ENCODE data around the gene TAS2R40. TPM values are rescaled to one million over a fixed set of nuclear protein-coding genes. Genes with fewer than 3 reads are reported as not detected.
A peak's percentile ranks its signal among the peaks of the same experiment; 100 is the strongest.
"Not testable (repeated sequence)": the region's sequence is repeated elsewhere in the genome, so short reads cannot be mapped to it uniquely, and the experiment has no call there.

The TAS2R40 gene
- polyA plus RNA-seq, 4 donors = not detected

DNA sequence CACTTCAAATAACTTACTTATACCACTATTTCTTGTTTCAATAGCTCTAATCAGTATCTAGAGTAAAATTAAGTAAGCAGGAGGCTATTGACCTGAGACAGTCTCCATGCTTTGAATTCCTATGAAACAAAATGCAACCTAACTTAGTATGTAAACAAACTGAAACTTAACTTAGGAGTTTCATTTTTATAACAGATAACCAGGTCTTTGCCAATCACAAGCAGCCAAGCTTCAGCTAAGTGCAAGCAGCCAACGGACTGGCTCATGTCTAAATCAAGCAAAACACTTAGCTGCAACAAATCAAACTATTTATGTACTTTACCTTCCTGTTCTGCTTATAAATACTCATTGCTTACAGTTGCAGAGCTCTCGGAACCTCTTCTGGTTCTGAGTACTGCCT lies 37.0 kb downstream of the TAS2R40 start:
- peak; percentile 34 to 52 for DNase-seq
- Histone ChIP-seq H3K4me3 (ENCODE audit: low read depth in 1 of 3, low read length in 3 of 3) (no peak overlapping the region), H3K36me3 (ENCODE audit: control insufficient read depth in 3 of 3, insufficient read depth in 2 of 3, low read depth in 1 of 3, low read length in 3 of 3) (no peaks in the 10 kb centered on the region), H3K9me3 (ENCODE audit: control insufficient read depth in 2 of 2, insufficient read depth in 1 of 2, low read depth in 1 of 2, low read length in 1 of 2) (no peaks in the 10 kb centered on the region), H3K27ac (ENCODE audit: low read depth in 1 of 3, low read length in 2 of 3) (peak overlapping the region in 1 of 3 donors; percentile 3), H3K27me3 (ENCODE audit: control insufficient read depth in 3 of 3, insufficient read depth in 3 of 3, low read length in 3 of 3) (no peaks in the 10 kb centered on the region), H3K4me1 (ENCODE audit: control insufficient read depth in 3 of 3, insufficient read depth in 2 of 3, low read depth in 1 of 3, low read length in 2 of 3) (peaks cover 0 to 14% (median 5%) of the 10 kb centered on the region in 3 donors)
- no peak for FAIRE-seq
- 4 to 15% (median 8%) methylated on average over 2 of the region's 2 CpGs for WGBS, 3 donors

DNA sequence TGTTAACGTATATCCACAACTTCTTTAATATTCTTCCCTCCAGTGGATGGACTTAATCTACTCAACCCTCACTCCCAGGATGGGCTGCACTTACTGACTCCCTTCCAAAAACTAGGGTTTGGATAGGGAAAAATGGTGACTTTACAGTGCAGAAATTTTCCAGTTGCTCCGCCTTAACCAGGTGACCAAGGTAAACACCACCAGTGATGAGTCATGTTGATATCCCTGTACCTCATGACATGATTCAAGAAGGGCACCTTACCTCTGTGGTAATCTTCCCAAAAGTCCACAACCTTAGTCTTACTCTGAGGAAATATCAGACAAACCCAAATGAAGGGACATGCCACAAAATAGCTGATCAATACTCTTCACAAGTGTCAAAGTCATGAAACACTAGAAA lies 37.9 kb downstream of the TAS2R40 start:
- H3K27ac ChIP-seq (ENCODE audit: low read depth in 1 of 3, low read length in 2 of 3) = peak overlapping the region in 1 of 3 donors; percentile 24
- WGBS, 3 donors = 59 to 69% (median 67%) methylated on average over 2 of the region's 2 CpGs
- peaks cover 0 to 19% (median 6%) of the 10 kb centered on the region in 3 donors for H3K4me1 ChIP-seq (ENCODE audit: control insufficient read depth in 3 of 3, insufficient read depth in 2 of 3, low read depth in 1 of 3, low read length in 2 of 3)
- no peaks in the 10 kb centered on the region for H3K9me3 ChIP-seq (ENCODE audit: control insufficient read depth in 2 of 2, insufficient read depth in 1 of 2, low read depth in 1 of 2, low read length in 1 of 2)
- no peak overlapping the region for H3K4me3 ChIP-seq (ENCODE audit: low read depth in 1 of 3, low read length in 3 of 3)
- no peaks in the 10 kb centered on the region for H3K27me3 ChIP-seq (ENCODE audit: control insufficient read depth in 3 of 3, insufficient read depth in 3 of 3, low read length in 3 of 3)
- FAIRE-seq (no peak), DNase-seq (peak; percentile 64 to 67)
- peaks cover 0 to 4% (median 0%) of the 10 kb centered on the region in 3 donors for H3K36me3 ChIP-seq (ENCODE audit: control insufficient read depth in 3 of 3, insufficient read depth in 2 of 3, low read depth in 1 of 3, low read length in 3 of 3)

DNA sequence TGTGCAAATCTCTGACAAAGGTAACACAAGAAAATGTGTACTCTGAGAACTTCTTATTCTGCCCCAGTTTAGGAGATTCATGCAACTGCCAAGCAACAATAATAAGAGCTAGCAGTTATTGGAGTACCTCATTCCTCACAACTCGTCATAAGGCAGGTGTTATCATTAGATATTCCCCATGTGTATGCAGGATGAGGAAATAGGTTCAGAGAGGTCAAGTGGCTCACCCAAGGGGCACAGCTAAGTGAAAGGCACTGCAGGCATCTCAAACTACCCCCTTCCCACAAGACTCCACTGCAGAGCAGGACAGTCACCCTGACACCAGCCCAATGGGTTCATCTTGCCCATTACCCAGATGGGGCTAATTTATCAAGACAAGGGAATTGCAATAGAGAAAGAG lies 40.1 kb downstream of the TAS2R40 start:
- H3K36me3 ChIP-seq (ENCODE audit: control insufficient read depth in 3 of 3, insufficient read depth in 2 of 3, low read depth in 1 of 3, low read length in 3 of 3) = peaks cover 0 to 17% (median 0%) of the 10 kb centered on the region in 3 donors
- H3K4me3 ChIP-seq (ENCODE audit: low read depth in 1 of 3, low read length in 3 of 3) = no peak overlapping the region
- DNase-seq (no peak), FAIRE-seq (no peak)
- H3K27ac ChIP-seq (ENCODE audit: low read depth in 1 of 3, low read length in 2 of 3) = no peak overlapping the region
- no peaks in the 10 kb centered on the region for H3K27me3 ChIP-seq (ENCODE audit: control insufficient read depth in 3 of 3, insufficient read depth in 3 of 3, low read length in 3 of 3)
- WGBS, 3 donors = 73 to 92% (median 79%) methylated on average over 1 of the region's 1 CpG
- no peaks in the 10 kb centered on the region for H3K9me3 ChIP-seq (ENCODE audit: control insufficient read depth in 2 of 2, insufficient read depth in 1 of 2, low read depth in 1 of 2, low read length in 1 of 2)
- H3K4me1 ChIP-seq (ENCODE audit: control insufficient read depth in 3 of 3, insufficient read depth in 2 of 3, low read depth in 1 of 3, low read length in 2 of 3) = peaks cover 0 to 28% (median 13%) of the 10 kb centered on the region in 3 donors

DNA sequence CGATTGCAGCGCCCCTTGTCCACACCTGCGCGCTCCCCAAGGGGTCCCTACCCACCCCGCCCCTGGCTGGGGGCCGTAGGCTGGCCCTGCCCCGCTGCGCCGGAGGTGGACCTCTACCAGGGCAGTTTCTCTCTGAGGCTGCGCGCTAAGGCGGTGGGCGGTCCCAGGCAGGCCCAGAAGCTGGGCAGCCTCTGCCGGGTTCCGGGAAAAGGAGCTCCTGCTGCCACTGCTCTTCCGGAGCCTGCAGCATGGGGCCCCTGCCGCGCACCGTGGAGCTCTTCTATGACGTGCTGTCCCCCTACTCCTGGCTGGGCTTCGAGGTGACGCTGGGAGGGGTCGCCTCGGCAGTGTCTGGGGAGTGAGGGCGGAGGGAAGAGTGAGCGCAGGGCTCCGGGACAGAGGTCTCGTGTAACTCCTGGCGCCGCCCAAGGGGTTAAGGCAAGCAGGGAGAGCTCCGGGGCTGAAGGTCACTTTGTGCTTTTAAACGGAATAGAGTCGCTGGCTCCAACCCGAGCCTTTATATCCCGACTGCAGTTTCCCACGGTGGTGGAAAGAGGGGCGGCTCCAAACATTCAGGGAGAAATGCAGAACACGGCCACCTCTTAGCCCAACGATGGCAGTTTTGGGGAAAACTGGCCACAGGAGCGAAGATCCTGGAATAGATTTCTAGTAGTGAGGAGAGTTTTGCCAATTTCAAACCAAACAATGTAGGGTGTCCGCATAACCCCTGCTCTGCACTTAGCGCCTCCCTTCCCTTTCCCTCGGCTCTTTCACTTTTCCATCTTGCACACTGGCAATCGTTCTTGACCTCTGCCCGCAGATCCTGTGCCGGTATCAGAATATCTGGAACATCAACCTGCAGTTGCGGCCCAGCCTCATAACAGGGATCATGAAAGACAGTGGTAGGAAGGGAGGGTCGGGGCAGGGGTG lies 41.7 kb downstream of the TAS2R40 start, which contains the start of gene GSTK1:
TSS of gene GSTK1 (plus strand) at position 176 of the 930 bp plus-strand sequence. CDS start at position 249, 73 bp downstream.
- H3K27ac ChIP-seq (ENCODE audit: low read depth in 1 of 3, low read length in 2 of 3) = peak within 1 kb of the TSS; percentile 90 to 97 (median 96)
- FAIRE-seq = no peak
- no peaks in the 10 kb centered on the region for H3K27me3 ChIP-seq (ENCODE audit: control insufficient read depth in 3 of 3, insufficient read depth in 3 of 3, low read length in 3 of 3)
- peaks cover 6 to 43% (median 13%) of the 10 kb centered on the region in 3 donors for H3K4me1 ChIP-seq (ENCODE audit: control insufficient read depth in 3 of 3, insufficient read depth in 2 of 3, low read depth in 1 of 3, low read length in 2 of 3)
- DNase-seq = peak; percentile 92 to 93
- peaks cover 4 to 30% (median 5%) of the 10 kb centered on the region in 3 donors for H3K36me3 ChIP-seq (ENCODE audit: control insufficient read depth in 3 of 3, insufficient read depth in 2 of 3, low read depth in 1 of 3, low read length in 3 of 3)
- H3K9me3 ChIP-seq (ENCODE audit: control insufficient read depth in 2 of 2, insufficient read depth in 1 of 2, low read depth in 1 of 2, low read length in 1 of 2) = no peaks in the 10 kb centered on the region
- 0 to 1% (median 1%) methylated on average over 48 of the region's 48 CpGs for WGBS, 3 donors
- peak within 1 kb of the TSS; percentile 58 to 87 (median 78) for H3K4me3 ChIP-seq (ENCODE audit: low read depth in 1 of 3, low read length in 3 of 3)

DNA sequence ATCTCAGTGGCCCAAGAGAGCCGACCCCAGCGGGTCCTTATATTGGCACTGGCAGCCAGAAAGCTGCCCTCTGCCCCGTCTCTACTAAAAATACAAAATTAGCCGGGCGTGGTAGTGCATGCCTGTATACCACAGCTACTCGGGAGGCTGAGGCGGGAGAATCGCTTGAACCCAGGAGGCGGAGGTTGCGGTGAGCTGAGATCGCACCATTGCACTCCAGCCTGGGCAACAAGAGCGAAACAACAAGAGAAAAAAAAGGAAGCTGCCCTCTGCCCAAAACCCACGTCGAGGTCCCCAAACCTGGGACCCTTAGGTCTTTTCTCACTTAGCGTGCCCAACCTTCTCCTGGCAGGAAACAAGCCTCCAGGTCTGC lies 42.3 kb downstream of the TAS2R40 start:
- Histone ChIP-seq H3K4me3 (ENCODE audit: low read depth in 1 of 3, low read length in 3 of 3) (peak overlapping the region; percentile 58 to 87 (median 78)), H3K4me1 (ENCODE audit: control insufficient read depth in 3 of 3, insufficient read depth in 2 of 3, low read depth in 1 of 3, low read length in 2 of 3) (peaks cover 6 to 44% (median 13%) of the 10 kb centered on the region in 3 donors), H3K36me3 (ENCODE audit: control insufficient read depth in 3 of 3, insufficient read depth in 2 of 3, low read depth in 1 of 3, low read length in 3 of 3) (peaks cover 4 to 37% (median 11%) of the 10 kb centered on the region in 3 donors), H3K27ac (ENCODE audit: low read depth in 1 of 3, low read length in 2 of 3) (peak overlapping the region; percentile 90 to 97 (median 96))
- not testable (repeated sequence) for DNase-seq; FAIRE-seq; H3K27me3 ChIP-seq (ENCODE audit: control insufficient read depth in 3 of 3, insufficient read depth in 3 of 3, low read length in 3 of 3); H3K9me3 ChIP-seq (ENCODE audit: control insufficient read depth in 2 of 2, insufficient read depth in 1 of 2, low read depth in 1 of 2, low read length in 1 of 2)
- WGBS, 3 donors = 10 to 33% (median 13%) methylated on average over 15 of the region's 15 CpGs

DNA sequence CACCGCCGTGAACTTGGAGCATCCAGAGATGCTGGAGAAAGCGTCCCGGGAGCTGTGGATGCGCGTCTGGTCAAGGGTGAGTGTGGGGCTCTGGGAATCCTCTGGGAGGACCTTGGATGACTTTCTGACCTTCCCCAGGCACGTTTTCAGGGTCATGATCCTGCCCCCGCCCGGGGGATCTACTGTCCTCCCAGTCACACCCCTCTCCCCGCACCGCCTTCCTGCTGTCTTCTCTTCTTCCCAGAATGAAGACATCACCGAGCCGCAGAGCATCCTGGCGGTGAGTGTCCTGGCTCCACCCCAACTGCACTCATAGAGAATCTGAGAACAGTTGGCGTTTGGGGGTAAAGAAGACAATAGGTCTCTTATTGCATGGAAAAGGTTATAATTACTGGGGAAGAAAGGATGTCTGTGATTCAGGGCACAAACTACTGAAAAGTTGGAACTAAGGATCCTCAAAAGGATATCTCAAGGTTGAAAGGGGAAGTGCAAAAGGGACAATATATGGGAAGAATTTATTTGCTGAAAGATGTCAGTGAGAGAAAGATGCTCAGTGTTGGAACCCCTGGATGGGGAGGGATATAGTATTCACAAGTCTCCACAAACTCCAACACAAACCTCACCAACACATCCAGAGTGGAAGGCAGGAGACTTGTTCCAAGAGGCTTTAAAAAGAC lies 43.3 kb downstream of the TAS2R40 start:
- peaks cover 4 to 42% (median 15%) of the 10 kb centered on the region in 3 donors for H3K36me3 ChIP-seq (ENCODE audit: control insufficient read depth in 3 of 3, insufficient read depth in 2 of 3, low read depth in 1 of 3, low read length in 3 of 3)
- no peaks in the 10 kb centered on the region for H3K9me3 ChIP-seq (ENCODE audit: control insufficient read depth in 2 of 2, insufficient read depth in 1 of 2, low read depth in 1 of 2, low read length in 1 of 2)
- WGBS, 3 donors = 21 to 67% (median 27%) methylated on average over 15 of the region's 15 CpGs
- H3K27ac ChIP-seq (ENCODE audit: low read depth in 1 of 3, low read length in 2 of 3) = no peak overlapping the region
- DNase-seq (no peak), FAIRE-seq (no peak)
- no peaks in the 10 kb centered on the region for H3K27me3 ChIP-seq (ENCODE audit: control insufficient read depth in 3 of 3, insufficient read depth in 3 of 3, low read length in 3 of 3)
- H3K4me3 ChIP-seq (ENCODE audit: low read depth in 1 of 3, low read length in 3 of 3) = peak overlapping the region in 2 of 3 donors; percentile 78 to 87
- H3K4me1 ChIP-seq (ENCODE audit: control insufficient read depth in 3 of 3, insufficient read depth in 2 of 3, low read depth in 1 of 3, low read length in 2 of 3) = peaks cover 6 to 42% (median 10%) of the 10 kb centered on the region in 3 donors

DNA sequence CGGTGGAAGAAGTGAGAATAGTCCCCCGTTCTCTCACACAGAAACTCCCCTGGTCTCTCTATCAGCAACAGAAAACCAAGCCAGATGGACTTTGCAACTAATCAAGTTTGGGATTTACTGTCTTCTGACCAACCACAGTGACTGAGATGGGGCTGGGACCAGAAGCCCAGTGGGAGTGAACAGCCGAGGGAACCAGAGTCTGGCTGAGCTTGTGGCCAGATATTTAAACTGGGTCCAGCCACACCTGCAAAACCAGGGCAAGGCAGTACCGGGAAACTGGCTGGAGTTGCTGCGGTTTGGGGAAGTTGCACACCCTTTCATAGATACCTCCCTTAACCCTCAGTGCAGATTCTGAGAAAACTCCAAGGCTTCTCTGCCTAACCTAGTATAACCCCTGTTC lies 47.4 kb downstream of the TAS2R40 start:
- DNase-seq (peak; percentile 72 to 92), FAIRE-seq (no peak)
- Histone ChIP-seq H3K36me3 (ENCODE audit: control insufficient read depth in 3 of 3, insufficient read depth in 2 of 3, low read depth in 1 of 3, low read length in 3 of 3) (peaks cover 4 to 42% (median 18%) of the 10 kb centered on the region in 3 donors), H3K4me1 (ENCODE audit: control insufficient read depth in 3 of 3, insufficient read depth in 2 of 3, low read depth in 1 of 3, low read length in 2 of 3) (peaks cover 6 to 41% (median 8%) of the 10 kb centered on the region in 3 donors), H3K27ac (ENCODE audit: low read depth in 1 of 3, low read length in 2 of 3) (peak overlapping the region; percentile 25 to 68 (median 38)), H3K9me3 (ENCODE audit: control insufficient read depth in 2 of 2, insufficient read depth in 1 of 2, low read depth in 1 of 2, low read length in 1 of 2) (no peaks in the 10 kb centered on the region), H3K27me3 (ENCODE audit: control insufficient read depth in 3 of 3, insufficient read depth in 3 of 3, low read length in 3 of 3) (no peaks in the 10 kb centered on the region), H3K4me3 (ENCODE audit: low read depth in 1 of 3, low read length in 3 of 3) (no peak overlapping the region)
- WGBS, 3 donors = 10 to 60% (median 42%) methylated on average over 5 of the region's 5 CpGs

DNA sequence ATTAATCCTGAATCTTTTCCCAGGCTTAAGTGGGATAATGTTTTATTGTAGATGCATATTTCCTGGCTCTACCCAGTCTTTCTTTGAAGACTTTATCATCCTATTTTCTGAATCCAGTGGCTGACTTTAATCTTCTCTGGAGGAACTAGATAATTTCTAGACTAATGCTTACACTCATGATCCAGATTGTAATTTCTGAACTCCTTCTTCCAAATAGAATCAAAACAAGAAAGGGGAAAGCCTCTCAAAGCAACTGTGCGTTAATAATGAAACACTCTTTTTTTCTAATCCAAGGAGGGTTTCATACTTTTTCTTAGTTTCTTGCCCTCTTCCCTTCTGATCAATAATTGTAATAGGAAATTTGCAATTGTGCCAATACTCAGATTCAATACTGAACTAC lies 49.4 kb downstream of the TAS2R40 start:
- H3K36me3 ChIP-seq (ENCODE audit: control insufficient read depth in 3 of 3, insufficient read depth in 2 of 3, low read depth in 1 of 3, low read length in 3 of 3) = peaks cover 4 to 30% (median 18%) of the 10 kb centered on the region in 3 donors
- no peak overlapping the region for H3K4me3 ChIP-seq (ENCODE audit: low read depth in 1 of 3, low read length in 3 of 3)
- DNase-seq (no peak), FAIRE-seq (no peak)
- no peaks in the 10 kb centered on the region for H3K27me3 ChIP-seq (ENCODE audit: control insufficient read depth in 3 of 3, insufficient read depth in 3 of 3, low read length in 3 of 3)
- H3K27ac ChIP-seq (ENCODE audit: low read depth in 1 of 3, low read length in 2 of 3) = no peak overlapping the region
- H3K9me3 ChIP-seq (ENCODE audit: control insufficient read depth in 2 of 2, insufficient read depth in 1 of 2, low read depth in 1 of 2, low read length in 1 of 2) = no peaks in the 10 kb centered on the region
- WGBS, 3 donors = 81 to 91% (median 89%) methylated on average over 1 of the region's 1 CpG
- peaks cover 0 to 30% (median 6%) of the 10 kb centered on the region in 3 donors for H3K4me1 ChIP-seq (ENCODE audit: control insufficient read depth in 3 of 3, insufficient read depth in 2 of 3, low read depth in 1 of 3, low read length in 2 of 3)
